GM23338 (cell line): Measurements from ENCODE around the gene ATG16L2. TPM values are rescaled to one million over a fixed set of nuclear protein-coding genes. Genes with fewer than 3 reads are reported as not detected.

Experiments
- ATAC-seq: fragments of 200-7000 bp; cut with Tn5 transposase; 3 replicates; pipeline ENCODE4 v1.9.1; 2020
- DNase-seq: peaks from one replicate; pipeline ENCODE4 v3.0.0-alpha.2; 2015; ENCODE audit warnings: low spot score
- H2AFZ ChIP-seq: fragments of 200-600 bp; sonication (generic); 2 replicates; pipeline ENCODE4 v1.8.0; 2016; ENCODE audit warnings: antibody characterized with exemption, mild to moderate bottlenecking, moderate library complexity
- H3F3A ChIP-seq: fragments of 200-600 bp; sonication (generic); replicated peaks from 2 replicates; pipeline ENCODE4 v1.8.0; 2017; ENCODE audit warnings: antibody characterized with exemption, mixed run types, low read depth
- H3K27ac ChIP-seq: fragments of 200-600 bp; sonication (generic); 2 replicates; pipeline ENCODE4 v1.6.1; 2016; ENCODE audit warnings: low read depth
- H3K27me3 ChIP-seq: fragments of 200-600 bp; sonication (generic); 2 replicates; pipeline ENCODE4 v1.8.0; 2016; ENCODE audit warnings: mild to moderate bottlenecking, mixed run types, moderate library complexity; ENCODE audit not compliant: insufficient read depth
- H3K36me3 ChIP-seq: fragments of 200-600 bp; sonication (generic); 2 replicates; pipeline ENCODE4 v1.8.0; 2016; ENCODE audit warnings: mild to moderate bottlenecking; ENCODE audit not compliant: insufficient read depth
- H3K4me1 ChIP-seq: fragments of 200-600 bp; sonication (generic); 2 replicates; pipeline ENCODE4 v1.8.0; 2016; ENCODE audit warnings: mild to moderate bottlenecking, moderate library complexity; ENCODE audit not compliant: insufficient read depth
- H3K4me2 ChIP-seq: fragments of 200-600 bp; sonication (generic); 2 replicates; pipeline ENCODE4 v1.7.1; 2017; ENCODE audit warnings: mixed run types
- H3K4me3 ChIP-seq: fragments of 200-600 bp; sonication (generic); 2 replicates; pipeline ENCODE4 v1.6.1; 2016; ENCODE audit warnings: mixed run types
- H3K79me2 ChIP-seq: fragments of 200-600 bp; sonication (generic); replicated peaks from 2 replicates; pipeline ENCODE4 v1.8.0; 2017; ENCODE audit warnings: mild to moderate bottlenecking; ENCODE audit not compliant: insufficient read depth
- H3K9me2 ChIP-seq: fragments of 200-600 bp; sonication (generic); 2 replicates; pipeline ENCODE4 v1.8.0; 2017; ENCODE audit not compliant: insufficient read depth
- H4K20me1 ChIP-seq: fragments of 200-600 bp; sonication (generic); replicated peaks from 2 replicates; pipeline ENCODE4 v1.8.0; 2017; ENCODE audit warnings: mild to moderate bottlenecking; ENCODE audit not compliant: insufficient read depth
- H3K27ac Mint-ChIP-seq: 2 replicates; pipeline ENCODE4 v1.8.0; 2020; ENCODE audit warnings: inconsistent platforms, mild to moderate bottlenecking, moderate library complexity, mixed read lengths
- H3K27me3 Mint-ChIP-seq: 3 replicates; pipeline ENCODE4 v1.8.0; 2022; ENCODE audit warnings: low read depth, mild to moderate bottlenecking, moderate library complexity, mixed read lengths, inconsistent platforms; ENCODE audit not compliant: insufficient read depth, poor library complexity
- H3K36me3 Mint-ChIP-seq: 3 replicates; pipeline ENCODE4 v1.8.0; 2021; ENCODE audit warnings: low read depth, mild to moderate bottlenecking, inconsistent platforms, moderate library complexity, mixed read lengths
- H3K4me1 Mint-ChIP-seq: 3 replicates; pipeline ENCODE4 v1.8.0; 2020; ENCODE audit warnings: mild to moderate bottlenecking, inconsistent platforms, mixed read lengths
- H3K4me3 Mint-ChIP-seq: 3 replicates; pipeline ENCODE4 v1.8.0; 2021; ENCODE audit warnings: moderate library complexity, mild to moderate bottlenecking, inconsistent platforms, mixed read lengths
- H3K9me3 Mint-ChIP-seq: 3 replicates; pipeline ENCODE4 v1.8.0; 2020; ENCODE audit warnings: moderate library complexity, mild to moderate bottlenecking, inconsistent platforms, mixed read lengths
- CREB1 ChIP-seq: fragments of 250-450 bp; sonication (Bioruptor Pico); IDR thresholded peaks from 2 replicates; pipeline ENCODE4 v1.5.0; 2020; ENCODE audit warnings: low read depth, mild to moderate bottlenecking, moderate library complexity
- EZH2phosphoT487 ChIP-seq: fragments of 200-600 bp; sonication (generic); IDR thresholded peaks from one replicate; pipeline ENCODE4 v1.8.1; 2018; ENCODE audit warnings: antibody characterized with exemption; ENCODE audit not compliant: unreplicated experiment
- JUNB ChIP-seq: IDR thresholded peaks from one replicate; pipeline ENCODE4 v1.6.1; 2016; ENCODE audit warnings: antibody characterized with exemption; ENCODE audit not compliant: unreplicated experiment
- POLR2AphosphoS5 ChIP-seq: IDR thresholded peaks from 2 replicates; pipeline ENCODE4 v1.6.1; 2016; ENCODE audit warnings: antibody characterized with exemption, low read depth
- REST ChIP-seq: IDR thresholded peaks from one replicate; pipeline ENCODE4 v1.6.1; 2018; ENCODE audit warnings: antibody characterized with exemption; ENCODE audit not compliant: unreplicated experiment
- STAT1 ChIP-seq: IDR thresholded peaks from one replicate; pipeline ENCODE4 v1.6.1; 2016; ENCODE audit warnings: antibody characterized with exemption; ENCODE audit not compliant: unreplicated experiment
- polyA plus RNA-seq: library from polyadenylated mRNA; unstranded; fragments of >200 nt; fragmentation: Nextera tagmentation; extraction: Ambion mirVana; gene quantifications from 2 replicates; pipeline ENCODE4 v1.2.1, GENCODE V29; 2016
- total RNA-seq: library from RNA; depleted of rRNA; stranded (reverse); fragments of >200 nt; shearing (Covaris generic); gene quantifications from 2 replicates; pipeline ENCODE4 v1.2.3, GENCODE V29; 2014
- TF ChIP-seq, protein P1 (sequence below): fragments of 250-450 bp; sonication (Bioruptor Pico); IDR thresholded peaks from 2 replicates; pipeline ENCODE4 v1.5.0; 2020; ENCODE audit warnings: mild to moderate bottlenecking, moderate library complexity

The ATG16L2 gene
- total and polyA plus RNA-seq, 2 experiments from 2014 or later: 9.6 to 24.6 TPM

- H3K9me2 ChIP-seq: no peaks in the 10 kb centered on the region
- no peak overlapping the region for H3K4me3 Mint-ChIP-seq
- H3K4me2 ChIP-seq: no peak overlapping the region
Observed at GRCh38 chr11:72773291-72773690, 40.9 kb upstream of the ATG16L2 start.

More at GRCh38 chr11:72773291-72773690, 40.9 kb upstream of the ATG16L2 start:
- H3K27me3 Mint-ChIP-seq: peaks cover 6% of the 10 kb centered on the region
- peaks cover 10% of the 10 kb centered on the region for H3K4me1 Mint-ChIP-seq
- Histone ChIP-seq H4K20me1 (no peaks in the 10 kb centered on the region), H3K27ac (no peak overlapping the region), H3K4me1 (no peaks in the 10 kb centered on the region; the same call in 1 of the 2 replicates), H3K79me2 (no peaks in the 10 kb centered on the region), H3K27me3 (no peaks in the 10 kb centered on the region), H2AFZ (no peak overlapping the region), H3K4me3 (no peak overlapping the region), H3F3A (no peaks in the 10 kb centered on the region), H3K36me3 (no peaks in the 10 kb centered on the region)
- DNase-seq (no peak), ATAC-seq (no peak)
- H3K27ac Mint-ChIP-seq: no peak overlapping the region
- no peaks in the 10 kb centered on the region for H3K36me3 Mint-ChIP-seq
- no peaks in the 10 kb centered on the region for H3K9me3 Mint-ChIP-seq
- TF ChIP-seq EZH2phosphoT487: no peak
- TF ChIP-seq REST: no peak
- TF ChIP-seq, protein P1, sequence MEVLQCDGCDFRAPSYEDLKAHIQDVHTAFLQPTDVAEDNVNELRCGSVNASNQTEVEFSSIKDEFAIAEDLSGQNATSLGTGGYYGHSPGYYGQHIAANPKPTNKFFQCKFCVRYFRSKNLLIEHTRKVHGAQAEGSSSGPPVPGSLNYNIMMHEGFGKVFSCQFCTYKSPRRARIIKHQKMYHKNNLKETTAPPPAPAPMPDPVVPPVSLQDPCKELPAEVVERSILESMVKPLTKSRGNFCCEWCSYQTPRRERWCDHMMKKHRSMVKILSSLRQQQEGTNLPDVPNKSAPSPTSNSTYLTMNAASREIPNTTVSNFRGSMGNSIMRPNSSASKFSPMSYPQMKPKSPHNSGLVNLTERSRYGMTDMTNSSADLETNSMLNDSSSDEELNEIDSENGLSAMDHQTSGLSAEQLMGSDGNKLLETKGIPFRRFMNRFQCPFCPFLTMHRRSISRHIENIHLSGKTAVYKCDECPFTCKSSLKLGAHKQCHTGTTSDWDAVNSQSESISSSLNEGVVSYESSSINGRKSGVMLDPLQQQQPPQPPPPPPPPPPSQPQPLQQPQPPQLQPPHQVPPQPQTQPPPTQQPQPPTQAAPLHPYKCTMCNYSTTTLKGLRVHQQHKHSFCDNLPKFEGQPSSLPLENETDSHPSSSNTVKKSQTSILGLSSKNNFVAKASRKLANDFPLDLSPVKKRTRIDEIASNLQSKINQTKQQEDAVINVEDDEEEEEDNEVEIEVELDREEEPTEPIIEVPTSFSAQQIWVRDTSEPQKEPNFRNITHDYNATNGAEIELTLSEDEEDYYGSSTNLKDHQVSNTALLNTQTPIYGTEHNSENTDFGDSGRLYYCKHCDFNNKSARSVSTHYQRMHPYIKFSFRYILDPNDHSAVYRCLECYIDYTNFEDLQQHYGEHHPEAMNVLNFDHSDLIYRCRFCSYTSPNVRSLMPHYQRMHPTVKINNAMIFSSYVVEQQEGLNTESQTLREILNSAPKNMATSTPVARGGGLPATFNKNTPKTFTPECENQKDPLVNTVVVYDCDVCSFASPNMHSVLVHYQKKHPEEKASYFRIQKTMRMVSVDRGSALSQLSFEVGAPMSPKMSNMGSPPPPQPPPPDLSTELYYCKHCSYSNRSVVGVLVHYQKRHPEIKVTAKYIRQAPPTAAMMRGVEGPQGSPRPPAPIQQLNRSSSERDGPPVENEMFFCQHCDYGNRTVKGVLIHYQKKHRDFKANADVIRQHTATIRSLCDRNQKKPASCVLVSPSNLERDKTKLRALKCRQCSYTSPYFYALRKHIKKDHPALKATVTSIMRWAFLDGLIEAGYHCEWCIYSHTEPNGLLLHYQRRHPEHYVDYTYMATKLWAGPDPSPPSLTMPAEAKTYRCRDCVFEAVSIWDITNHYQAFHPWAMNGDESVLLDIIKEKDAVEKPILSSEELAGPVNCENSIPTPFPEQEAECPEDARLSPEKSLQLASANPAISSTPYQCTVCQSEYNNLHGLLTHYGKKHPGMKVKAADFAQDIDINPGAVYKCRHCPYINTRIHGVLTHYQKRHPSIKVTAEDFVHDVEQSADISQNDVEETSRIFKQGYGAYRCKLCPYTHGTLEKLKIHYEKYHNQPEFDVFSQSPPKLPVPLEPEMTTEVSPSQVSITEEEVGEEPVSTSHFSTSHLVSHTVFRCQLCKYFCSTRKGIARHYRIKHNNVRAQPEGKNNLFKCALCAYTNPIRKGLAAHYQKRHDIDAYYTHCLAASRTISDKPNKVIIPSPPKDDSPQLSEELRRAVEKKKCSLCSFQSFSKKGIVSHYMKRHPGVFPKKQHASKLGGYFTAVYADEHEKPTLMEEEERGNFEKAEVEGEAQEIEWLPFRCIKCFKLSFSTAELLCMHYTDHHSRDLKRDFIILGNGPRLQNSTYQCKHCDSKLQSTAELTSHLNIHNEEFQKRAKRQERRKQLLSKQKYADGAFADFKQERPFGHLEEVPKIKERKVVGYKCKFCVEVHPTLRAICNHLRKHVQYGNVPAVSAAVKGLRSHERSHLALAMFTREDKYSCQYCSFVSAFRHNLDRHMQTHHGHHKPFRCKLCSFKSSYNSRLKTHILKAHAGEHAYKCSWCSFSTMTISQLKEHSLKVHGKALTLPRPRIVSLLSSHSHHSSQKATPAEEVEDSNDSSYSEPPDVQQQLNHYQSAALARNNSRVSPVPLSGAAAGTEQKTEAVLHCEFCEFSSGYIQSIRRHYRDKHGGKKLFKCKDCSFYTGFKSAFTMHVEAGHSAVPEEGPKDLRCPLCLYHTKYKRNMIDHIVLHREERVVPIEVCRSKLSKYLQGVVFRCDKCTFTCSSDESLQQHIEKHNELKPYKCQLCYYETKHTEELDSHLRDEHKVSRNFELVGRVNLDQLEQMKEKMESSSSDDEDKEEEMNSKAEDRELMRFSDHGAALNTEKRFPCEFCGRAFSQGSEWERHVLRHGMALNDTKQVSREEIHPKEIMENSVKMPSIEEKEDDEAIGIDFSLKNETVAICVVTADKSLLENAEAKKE (CRISPR knock-in tag): no peak
- no peak for TF ChIP-seq STAT1
- TF ChIP-seq POLR2AphosphoS5: no peak
- no peak for TF ChIP-seq JUNB
- TF ChIP-seq CREB1: no peak
